ENCODE results near the gene SUV39H2.
"Not testable (repeated sequence)": the region's sequence is repeated elsewhere in the genome, so short reads cannot be mapped to it uniquely, and the experiment has no call there.

Gene SUV39H2

DNA sequence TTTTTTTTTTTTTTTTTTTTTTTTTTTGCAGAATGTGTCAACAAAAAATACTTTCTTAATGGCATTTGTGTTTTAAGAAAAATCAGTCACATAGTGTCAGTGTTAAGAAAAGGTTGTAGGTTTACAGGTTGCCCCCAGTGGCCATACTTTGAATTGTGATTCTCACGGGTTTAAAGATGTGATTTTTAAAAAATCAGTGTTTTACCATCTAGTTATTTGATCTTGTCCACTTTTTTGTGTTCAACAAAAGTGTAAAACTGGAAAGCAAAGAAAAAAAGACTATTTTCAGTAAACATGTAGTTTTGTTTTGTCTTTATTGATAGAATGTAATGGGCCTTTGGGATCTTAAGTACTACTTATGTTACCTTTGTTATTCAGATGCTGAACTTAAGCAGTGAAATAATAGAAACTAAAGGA is 25.7 kb downstream of the SUV39H2 start:
- peak; percentile 7 for DNase-seq (ENCODE audit: insufficient read length, low spot score)

GRCh38 chr10:14904864-14905263 is 26.2 kb downstream of the SUV39H2 start:
- TF ChIP-seq POLR2A (IDR thresholded peaks at IDR 0.05; ENCODE audit: low read depth, low read length) = no peak
- DNase-seq (ENCODE audit: insufficient read length, low spot score) = no peak
- FAIRE-seq = no peak

More for the DNA sequence above, 25.7 kb downstream of the SUV39H2 start:
- no peak for TF ChIP-seq POLR2A (IDR thresholded peaks at IDR 0.05; ENCODE audit: low read depth, low read length)
- peak; percentile 57 for FAIRE-seq

- FAIRE-seq = no peak
- no peak for DNase-seq (ENCODE audit: insufficient read length, low spot score)
- no peak for TF ChIP-seq POLR2A (IDR thresholded peaks at IDR 0.05; ENCODE audit: low read depth, low read length)
These were observed 27.2 kb downstream of the SUV39H2 start for GRCh38 chr10:14905890-14906289.

- FAIRE-seq = no peak
These were observed 28.1 kb downstream of the SUV39H2 start for GRCh38 chr10:14906765-14907164.

GRCh38 chr10:14907591-14907990 is 28.9 kb downstream of the SUV39H2 start:
- not testable (repeated sequence) for FAIRE-seq; DNase-seq (ENCODE audit: insufficient read length, low spot score)

More at GRCh38 chr10:14906765-14907164, 28.1 kb downstream of the SUV39H2 start:
- DNase-seq (ENCODE audit: insufficient read length, low spot score) = no peak
- TF ChIP-seq POLR2A (IDR thresholded peaks at IDR 0.05; ENCODE audit: low read depth, low read length) = no peak

DNA sequence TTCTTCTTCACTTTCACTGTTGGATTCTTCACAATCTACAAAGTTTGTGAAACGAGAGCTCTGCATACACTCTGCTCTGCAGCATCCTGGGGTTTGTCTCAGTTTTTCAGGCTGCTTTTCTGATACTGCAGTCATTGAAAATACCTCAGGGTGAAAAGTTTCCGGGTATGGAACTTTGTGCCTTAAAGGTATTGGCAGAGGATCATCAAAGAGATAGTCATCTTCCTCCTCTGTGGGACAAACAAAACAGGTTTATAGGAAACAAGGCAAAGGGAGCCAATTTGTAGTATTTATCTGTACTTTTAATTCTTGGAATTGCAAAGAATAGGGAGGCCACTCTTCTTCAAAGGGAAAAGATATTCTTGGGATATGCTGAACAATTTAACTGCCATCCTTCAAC is 30.4 kb downstream of the SUV39H2 start:
- DNase-seq (ENCODE audit: insufficient read length, low spot score) (no peak), FAIRE-seq (no peak)
- TF ChIP-seq POLR2A (IDR thresholded peaks at IDR 0.05; ENCODE audit: low read depth, low read length) = no peak

DNA sequence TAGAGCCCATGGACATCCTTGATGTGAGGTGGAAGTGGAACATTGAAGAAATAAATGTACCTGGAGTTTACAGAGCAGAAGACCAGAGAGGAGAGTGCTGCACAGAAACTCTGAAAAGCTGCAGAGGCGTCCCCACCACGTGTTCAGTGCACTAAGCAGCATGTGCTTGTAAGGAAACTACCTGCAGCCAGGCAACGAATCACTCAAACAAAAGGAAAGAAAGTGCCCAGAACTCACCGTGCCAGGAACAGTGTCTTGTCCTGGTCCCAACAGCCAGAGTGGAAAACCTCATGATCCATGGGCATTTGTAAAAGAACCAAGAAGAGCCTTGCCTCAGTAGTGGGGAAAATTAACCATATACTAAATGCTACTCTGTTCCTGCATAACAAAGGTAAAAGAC is 32.3 kb downstream of the SUV39H2 start:
- TF ChIP-seq POLR2A (IDR thresholded peaks at IDR 0.05; ENCODE audit: low read depth, low read length) = no peak
- no peak for FAIRE-seq
- no peak for DNase-seq (ENCODE audit: insufficient read length, low spot score)

- FAIRE-seq (no peak), DNase-seq (ENCODE audit: insufficient read length, low spot score) (no peak)
- no peak for TF ChIP-seq POLR2A (IDR thresholded peaks at IDR 0.05; ENCODE audit: low read depth, low read length)
These were observed 33.1 kb downstream of the SUV39H2 start for GRCh38 chr10:14911801-14912200.

- no peak for DNase-seq (ENCODE audit: insufficient read length, low spot score)
- no peak for FAIRE-seq
These were observed 37.9 kb downstream of the SUV39H2 start for GRCh38 chr10:14916600-14916999.

GRCh38 chr10:14917827-14918226 is 39.2 kb downstream of the SUV39H2 start:
- TF ChIP-seq POLR2A (IDR thresholded peaks at IDR 0.05; ENCODE audit: low read depth, low read length) = no peak
- no peak for DNase-seq (ENCODE audit: insufficient read length, low spot score)
- peak; percentile 30 for FAIRE-seq

More at GRCh38 chr10:14916600-14916999, 37.9 kb downstream of the SUV39H2 start:
- TF ChIP-seq POLR2A (IDR thresholded peaks at IDR 0.05; ENCODE audit: low read depth, low read length) = no peak

DNA sequence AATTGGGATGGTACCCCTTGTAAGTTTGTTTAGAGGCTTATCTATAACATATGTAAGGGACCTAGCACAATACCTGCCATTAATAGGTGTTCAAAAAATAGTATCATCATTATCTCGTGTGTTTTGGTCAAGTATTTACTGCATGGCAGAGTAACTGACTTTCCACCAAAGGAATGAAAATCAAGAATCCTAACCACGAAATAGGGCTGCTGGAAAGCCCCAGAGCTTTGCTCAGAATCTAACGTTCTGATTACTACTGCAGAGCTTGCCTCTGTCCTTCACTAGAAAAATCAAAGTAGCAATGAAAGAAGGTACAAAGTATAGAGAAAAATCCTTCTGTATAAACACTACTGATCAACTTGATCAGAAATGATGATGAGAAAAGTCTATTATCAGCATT is 40.3 kb downstream of the SUV39H2 start:
- TF ChIP-seq POLR2A (IDR thresholded peaks at IDR 0.05; ENCODE audit: low read depth, low read length) = no peak
- FAIRE-seq = no peak
- no peak for DNase-seq (ENCODE audit: insufficient read length, low spot score)

DNA sequence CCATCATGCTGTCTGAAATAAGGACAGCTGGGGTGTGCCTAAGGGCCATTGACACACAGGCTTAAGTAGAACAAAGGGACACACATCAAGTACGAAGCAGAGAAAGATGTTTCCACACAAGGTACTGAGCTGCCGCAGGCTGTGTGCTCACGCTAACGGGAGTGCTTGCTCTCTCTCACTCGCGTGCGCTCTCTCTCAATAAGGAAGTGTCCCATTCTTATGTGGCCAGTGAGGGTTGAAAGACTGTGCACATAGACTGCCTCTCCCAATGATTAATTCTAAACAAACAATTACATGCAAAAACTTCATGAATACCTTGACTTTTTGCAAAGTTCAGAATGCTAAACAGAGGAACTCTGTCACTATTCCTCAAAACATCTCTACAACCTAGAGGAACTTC is 45.3 kb downstream of the SUV39H2 start:
- DNase-seq (ENCODE audit: insufficient read length, low spot score) (no peak), FAIRE-seq (no peak)
- no peak for TF ChIP-seq POLR2A (IDR thresholded peaks at IDR 0.05; ENCODE audit: low read depth, low read length)

GRCh38 chr10:14925268-14925667 is 46.6 kb downstream of the SUV39H2 start:
- TF ChIP-seq POLR2A (IDR thresholded peaks at IDR 0.05; ENCODE audit: low read depth, low read length) = no peak
- no peak for FAIRE-seq
- DNase-seq (ENCODE audit: insufficient read length, low spot score) = no peak

DNA sequence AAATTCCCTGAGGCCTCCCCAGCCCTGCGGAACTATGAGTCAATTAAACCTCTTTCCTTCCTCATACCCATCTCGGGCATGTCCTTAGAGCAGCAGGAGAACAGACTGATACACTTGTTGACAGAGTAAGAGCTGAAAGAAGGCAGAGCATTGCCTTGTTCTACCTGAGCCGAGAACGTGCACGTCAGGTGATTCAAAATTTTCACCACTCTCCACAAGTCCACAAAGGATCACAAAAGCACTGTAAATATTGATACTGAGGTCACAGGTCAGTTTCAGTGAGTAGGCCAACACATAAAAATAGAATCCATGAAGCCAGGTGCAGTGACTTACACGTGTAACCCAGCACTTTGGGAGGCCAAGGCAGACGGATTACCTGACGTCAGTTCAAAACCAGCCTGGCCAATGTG is 47.4 kb downstream of the SUV39H2 start:
- DNase-seq (ENCODE audit: insufficient read length, low spot score) (no peak), FAIRE-seq (no peak)
- no peak for TF ChIP-seq POLR2A (IDR thresholded peaks at IDR 0.05; ENCODE audit: low read depth, low read length)

GRCh38 chr10:14926722-14927416 is 48.2 kb downstream of the SUV39H2 start:
- no peak for TF ChIP-seq POLR2A (IDR thresholded peaks at IDR 0.05; ENCODE audit: low read depth, low read length)
- FAIRE-seq = no peak
- DNase-seq (ENCODE audit: insufficient read length, low spot score) = no peak

All from H54 (cell line).